Duodenal mucosa (tissue), 2 donors: ENCODE measurements around the gene THAP4.

Experiments used
- H3K27ac ChIP-seq: one replicate; pipeline ENCODE4 v1.7.0; 2013; ENCODE audit warnings: low read depth, low read length
- H3K27me3 ChIP-seq, 2 donors: one replicate each; pipeline ENCODE4 v1.7.0; 2013; ENCODE audit warnings: low read length in 2 of 2, control low read depth in 1 of 2; ENCODE audit not compliant: insufficient read depth in 2 of 2, control insufficient read depth in 1 of 2
- H3K36me3 ChIP-seq, 2 donors: one replicate each; pipeline ENCODE4 v1.7.0; 2013; ENCODE audit warnings: low read length in 2 of 2, control low read depth in 1 of 2; ENCODE audit not compliant: insufficient read depth in 2 of 2, control insufficient read depth in 1 of 2
- H3K4me1 ChIP-seq, 2 donors: one replicate each; pipeline ENCODE4 v1.7.0; 2013; ENCODE audit warnings: low read length in 2 of 2, control low read depth in 1 of 2; ENCODE audit not compliant: insufficient read depth in 2 of 2, control insufficient read depth in 1 of 2
- H3K4me3 ChIP-seq, 2 donors: one replicate each; pipeline ENCODE4 v1.7.0; 2013; ENCODE audit warnings: low read length in 2 of 2, low read depth in 1 of 2
- H3K9ac ChIP-seq, 2 donors: one replicate each; pipeline ENCODE4 v1.7.0; 2013; ENCODE audit warnings: low read length in 2 of 2, low read depth in 1 of 2
- H3K9me3 ChIP-seq, 2 donors: one replicate each; pipeline ENCODE4 v1.7.0; 2013; ENCODE audit warnings: low read length in 2 of 2, control low read depth in 1 of 2; ENCODE audit not compliant: control insufficient read depth in 1 of 2

The THAP4 gene

GRCh38 chr2:241627675-241628074 is 9.3 kb downstream of the THAP4 start:
- Histone ChIP-seq H3K4me1 (no peaks in the 10 kb centered on the region), H3K9me3 (no peaks in the 10 kb centered on the region), H3K9ac (no peak overlapping the region), H3K27ac (no peak overlapping the region), H3K4me3 (no peak overlapping the region), H3K36me3 (peaks cover 14 to 30% of the 10 kb centered on the region in 2 donors), H3K27me3 (no peaks in the 10 kb centered on the region)

DNA sequence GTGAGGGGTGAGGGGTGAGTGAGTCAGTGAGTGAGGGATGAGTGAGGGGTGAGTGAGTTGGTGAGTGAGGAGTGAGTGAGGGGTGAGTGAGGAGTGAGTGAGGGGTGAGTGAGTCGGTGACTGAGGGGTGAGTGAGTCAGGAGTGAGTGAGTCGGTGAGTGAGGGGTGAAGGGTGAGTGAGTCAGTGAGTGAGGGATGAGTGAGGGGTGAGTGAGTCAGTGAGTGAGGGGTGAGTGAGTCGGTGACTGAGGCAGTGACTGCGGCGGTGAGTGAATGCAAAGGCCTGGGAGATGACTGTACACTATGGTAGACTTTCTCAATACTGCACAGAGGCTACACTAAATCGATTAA is 16.6 kb downstream of the THAP4 start:
- H3K27ac ChIP-seq = no peak overlapping the region
- H3K9me3 ChIP-seq = no peaks in the 10 kb centered on the region
- H3K9ac ChIP-seq = no peak overlapping the region
- peaks cover 2 to 11% of the 10 kb centered on the region in 2 donors for H3K4me1 ChIP-seq
- H3K4me3 ChIP-seq = no peak overlapping the region
- H3K36me3 ChIP-seq = peaks cover 0 to 17% of the 10 kb centered on the region in 2 donors
- no peaks in the 10 kb centered on the region for H3K27me3 ChIP-seq

DNA sequence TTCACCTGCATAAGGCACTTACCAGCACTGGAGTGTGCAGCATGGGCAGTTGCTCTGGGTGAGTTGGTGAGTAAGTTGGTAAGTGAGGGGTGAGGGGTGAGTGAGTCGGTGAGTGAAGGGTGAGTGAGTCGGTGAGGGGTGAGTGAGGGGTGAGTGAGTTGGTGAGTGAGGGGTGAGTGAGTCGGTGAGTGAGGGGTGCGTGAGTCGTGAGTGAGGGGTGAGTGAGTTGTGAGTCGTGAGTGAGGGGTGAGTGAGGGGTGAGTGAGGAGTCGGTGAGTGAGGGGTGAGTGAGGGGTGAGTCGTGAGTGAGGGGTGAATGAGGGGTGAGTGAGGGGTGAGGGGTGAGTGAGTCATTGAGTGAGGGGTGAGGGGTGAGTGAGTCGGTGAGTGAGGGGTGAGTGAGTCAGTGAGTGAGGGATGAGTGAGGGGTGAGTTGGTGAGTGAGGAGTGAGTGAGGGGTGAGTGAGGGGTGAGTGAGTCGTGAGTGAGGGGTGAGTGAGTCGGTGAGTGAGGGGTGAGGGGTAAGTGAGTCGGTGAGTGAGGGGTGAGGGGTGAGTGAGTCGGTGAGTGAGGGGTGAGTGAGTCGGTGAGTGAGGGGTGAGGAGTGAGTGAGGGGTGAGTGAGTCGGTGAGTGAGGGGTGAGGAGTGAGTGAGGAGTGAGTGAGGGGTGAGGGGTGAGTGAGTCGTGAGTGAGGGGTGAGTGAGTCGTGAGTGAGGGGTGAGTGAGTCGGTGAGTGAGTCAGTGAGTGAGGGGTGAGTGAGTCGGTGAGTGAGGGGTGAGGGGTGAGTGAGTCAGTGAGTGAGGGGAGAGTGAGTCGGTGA is 17.1 kb downstream of the THAP4 start:
- H3K36me3 ChIP-seq = peaks cover 0 to 17% of the 10 kb centered on the region in 2 donors
- H3K27ac ChIP-seq = no peak overlapping the region

GRCh38 chr2:241618829-241619228 is 18.1 kb downstream of the THAP4 start:
- Histone ChIP-seq H3K4me3 (no peak overlapping the region), H3K4me1 (peaks cover 2 to 11% of the 10 kb centered on the region in 2 donors), H3K27ac (no peak overlapping the region), H3K36me3 (peaks cover 0 to 17% of the 10 kb centered on the region in 2 donors), H3K9me3 (no peaks in the 10 kb centered on the region), H3K9ac (no peak overlapping the region), H3K27me3 (no peaks in the 10 kb centered on the region)

More for the DNA sequence above, 17.1 kb downstream of the THAP4 start:
- Histone ChIP-seq H3K4me3 (no peak overlapping the region), H3K4me1 (peaks cover 2 to 11% of the 10 kb centered on the region in 2 donors), H3K9me3 (no peaks in the 10 kb centered on the region), H3K9ac (no peak overlapping the region), H3K27me3 (no peaks in the 10 kb centered on the region)

DNA sequence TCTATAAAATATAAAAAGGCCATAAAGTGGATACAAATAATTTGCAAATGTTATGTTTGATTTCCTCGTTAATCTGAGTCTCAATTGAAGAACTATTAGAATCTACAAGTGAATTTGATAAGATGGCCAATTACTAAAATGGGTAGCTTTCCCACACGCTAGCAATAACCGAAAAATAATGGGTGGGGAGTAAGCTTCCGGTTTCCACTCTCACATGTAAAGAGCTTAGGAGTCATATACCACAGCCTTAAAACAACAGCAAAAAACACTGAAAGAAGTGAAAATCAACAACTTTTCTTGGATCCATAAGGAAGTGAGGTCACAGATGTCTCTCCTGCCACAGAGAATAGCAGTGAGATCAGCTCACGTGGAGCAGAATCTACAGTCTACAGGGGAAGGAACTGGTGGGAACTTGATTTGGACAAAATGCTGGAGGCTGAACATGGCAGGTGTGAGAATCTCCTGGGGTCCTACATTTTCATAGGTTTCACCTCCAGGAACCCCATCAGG is 18.6 kb downstream of the THAP4 start:
- H3K9me3 ChIP-seq = no peaks in the 10 kb centered on the region
- H3K27me3 ChIP-seq = no peaks in the 10 kb centered on the region
- H3K4me3 ChIP-seq = no peak overlapping the region
- H3K9ac ChIP-seq = no peak overlapping the region
- H3K36me3 ChIP-seq = peaks cover 0 to 17% of the 10 kb centered on the region in 2 donors
- no peak overlapping the region for H3K27ac ChIP-seq
- H3K4me1 ChIP-seq = peaks cover 2 to 11% of the 10 kb centered on the region in 2 donors

- Histone ChIP-seq H3K36me3 (peaks cover 2 to 19% of the 10 kb centered on the region in 2 donors), H3K9me3 (no peaks in the 10 kb centered on the region), H3K4me1 (peaks cover 2 to 11% of the 10 kb centered on the region in 2 donors), H3K27me3 (no peaks in the 10 kb centered on the region), H3K9ac (peak overlapping the region; percentile 46 to 52), H3K27ac (peak overlapping the region; percentile 11), H3K4me3 (peak overlapping the region; percentile 53 to 64)
Measured at GRCh38 chr2:241617431-241618154, 19.4 kb downstream of the THAP4 start.

- Histone ChIP-seq H3K4me1 (peaks cover 2 to 11% of the 10 kb centered on the region in 2 donors), H3K9me3 (no peaks in the 10 kb centered on the region), H3K36me3 (peaks cover 4 to 21% of the 10 kb centered on the region in 2 donors), H3K27ac (no peak overlapping the region), H3K27me3 (no peaks in the 10 kb centered on the region), H3K9ac (peak overlapping the region in 1 of 2 donors; percentile 46), H3K4me3 (peak overlapping the region; percentile 53 to 64)
Measured at GRCh38 chr2:241616168-241617125, 20.5 kb downstream of the THAP4 start.

GRCh38 chr2:241615522-241616052 is 21.4 kb downstream of the THAP4 start:
- no peak overlapping the region for H3K4me3 ChIP-seq
- H3K27ac ChIP-seq = no peak overlapping the region
- H3K36me3 ChIP-seq = peaks cover 4 to 21% of the 10 kb centered on the region in 2 donors
- no peak overlapping the region for H3K9ac ChIP-seq
- H3K4me1 ChIP-seq = peaks cover 8 to 13% of the 10 kb centered on the region in 2 donors
- H3K27me3 ChIP-seq = no peaks in the 10 kb centered on the region
- no peaks in the 10 kb centered on the region for H3K9me3 ChIP-seq

- H3K9ac ChIP-seq = no peak overlapping the region
- peaks cover 4 to 15% of the 10 kb centered on the region in 2 donors for H3K36me3 ChIP-seq
- H3K9me3 ChIP-seq = no peaks in the 10 kb centered on the region
- H3K27me3 ChIP-seq = no peaks in the 10 kb centered on the region
- H3K4me3 ChIP-seq = no peak overlapping the region
- H3K4me1 ChIP-seq = peaks cover 8 to 14% of the 10 kb centered on the region in 2 donors
- no peak overlapping the region for H3K27ac ChIP-seq
Measured at GRCh38 chr2:241615041-241615440, 21.9 kb downstream of the THAP4 start.
